Chondrocyte (in vitro differentiated cells): ENCODE data around the gene MMS19. TPM values are rescaled to one million over a fixed set of nuclear protein-coding genes. Genes with fewer than 3 reads are reported as not detected.

ENCODE experiments used
- DNase-seq: peaks from one replicate; pipeline ENCODE4 v3.0.0; 2021; ENCODE audit warnings: mixed read lengths, low spot score
- H3K27ac Mint-ChIP-seq: one replicate; pipeline ENCODE4 v1.8.0; 2021; ENCODE audit warnings: mild to moderate bottlenecking, moderate library complexity, mixed read lengths; ENCODE audit not compliant: unreplicated experiment
- H3K27me3 Mint-ChIP-seq: 2 replicates; pipeline ENCODE4 v1.8.0; 2021; ENCODE audit warnings: low read depth, mixed read lengths
- H3K36me3 Mint-ChIP-seq: 2 replicates; pipeline ENCODE4 v1.8.0; 2021; ENCODE audit warnings: low read depth, mixed read lengths
- H3K4me1 Mint-ChIP-seq: 2 replicates; pipeline ENCODE4 v1.8.0; 2021; ENCODE audit warnings: low read depth, mild to moderate bottlenecking, mixed read lengths
- H3K4me3 Mint-ChIP-seq: one replicate; pipeline ENCODE4 v1.8.0; 2021; ENCODE audit warnings: mild to moderate bottlenecking, moderate library complexity, mixed read lengths; ENCODE audit not compliant: unreplicated experiment
- H3K9me3 Mint-ChIP-seq: 2 replicates; pipeline ENCODE4 v1.8.0; 2021; ENCODE audit warnings: low read depth, mixed read lengths
- CTCF ChIP-seq: fragments of 200-600 bp; sonication (generic); IDR thresholded peaks from 2 replicates; pipeline ENCODE4 v1.5.0; 2021; ENCODE audit warnings: antibody characterized with exemption, mild to moderate bottlenecking, moderate library complexity
- total RNA-seq: library from RNA; stranded (reverse); gene quantifications from 3 replicates; pipeline ENCODE4 v1.2.1, GENCODE V29; 2021

Gene MMS19
- total RNA-seq, 1 donor from 2014 or later, result 63.4 TPM

- peaks cover 43% of the 10 kb centered on the region for H3K4me1 Mint-ChIP-seq
- H3K27me3 Mint-ChIP-seq, result no peaks in the 10 kb centered on the region
- H3K4me3 Mint-ChIP-seq, result no peak overlapping the region
- no peak for DNase-seq
- TF ChIP-seq CTCF, result no peak
- peak overlapping the region; percentile 20 for H3K27ac Mint-ChIP-seq
- H3K9me3 Mint-ChIP-seq, result no peaks in the 10 kb centered on the region
- H3K36me3 Mint-ChIP-seq, result no peaks in the 10 kb centered on the region
Measured at GRCh38 chr10:97517096-97517750, 19.0 kb upstream of the MMS19 start.

- Mint-ChIP-seq H3K4me1 (peaks cover 45% of the 10 kb centered on the region), H3K9me3 (no peaks in the 10 kb centered on the region), H3K27me3 (no peaks in the 10 kb centered on the region), H3K27ac (no peak overlapping the region), H3K4me3 (no peak overlapping the region), H3K36me3 (no peaks in the 10 kb centered on the region)
- no peak for DNase-seq
- no peak for TF ChIP-seq CTCF
Measured at GRCh38 chr10:97515271-97515978, 17.2 kb upstream of the MMS19 start.

GRCh38 chr10:97514344-97514743 is 16.1 kb upstream of the MMS19 start:
- Mint-ChIP-seq H3K27ac (no peak overlapping the region), H3K27me3 (no peaks in the 10 kb centered on the region), H3K36me3 (no peaks in the 10 kb centered on the region), H3K9me3 (no peaks in the 10 kb centered on the region), H3K4me1 (peaks cover 41% of the 10 kb centered on the region), H3K4me3 (no peak overlapping the region)
- TF ChIP-seq CTCF, result no peak
- DNase-seq, result no peak

GRCh38 chr10:97512993-97513392 is 14.8 kb upstream of the MMS19 start:
- peaks cover 39% of the 10 kb centered on the region for H3K4me1 Mint-ChIP-seq
- H3K27ac Mint-ChIP-seq, result no peak overlapping the region
- no peaks in the 10 kb centered on the region for H3K27me3 Mint-ChIP-seq
- no peaks in the 10 kb centered on the region for H3K9me3 Mint-ChIP-seq
- TF ChIP-seq CTCF, result no peak
- H3K36me3 Mint-ChIP-seq, result no peaks in the 10 kb centered on the region
- H3K4me3 Mint-ChIP-seq, result no peak overlapping the region
- DNase-seq, result no peak

GRCh38 chr10:97511711-97512440 is 13.7 kb upstream of the MMS19 start:
- no peaks in the 10 kb centered on the region for H3K9me3 Mint-ChIP-seq
- no peak overlapping the region for H3K27ac Mint-ChIP-seq
- H3K27me3 Mint-ChIP-seq, result no peaks in the 10 kb centered on the region
- no peak for DNase-seq
- no peaks in the 10 kb centered on the region for H3K36me3 Mint-ChIP-seq
- TF ChIP-seq CTCF, result no peak
- H3K4me1 Mint-ChIP-seq, result peaks cover 31% of the 10 kb centered on the region
- H3K4me3 Mint-ChIP-seq, result no peak overlapping the region
